ENCODE data around the gene SLC29A2.

DNA sequence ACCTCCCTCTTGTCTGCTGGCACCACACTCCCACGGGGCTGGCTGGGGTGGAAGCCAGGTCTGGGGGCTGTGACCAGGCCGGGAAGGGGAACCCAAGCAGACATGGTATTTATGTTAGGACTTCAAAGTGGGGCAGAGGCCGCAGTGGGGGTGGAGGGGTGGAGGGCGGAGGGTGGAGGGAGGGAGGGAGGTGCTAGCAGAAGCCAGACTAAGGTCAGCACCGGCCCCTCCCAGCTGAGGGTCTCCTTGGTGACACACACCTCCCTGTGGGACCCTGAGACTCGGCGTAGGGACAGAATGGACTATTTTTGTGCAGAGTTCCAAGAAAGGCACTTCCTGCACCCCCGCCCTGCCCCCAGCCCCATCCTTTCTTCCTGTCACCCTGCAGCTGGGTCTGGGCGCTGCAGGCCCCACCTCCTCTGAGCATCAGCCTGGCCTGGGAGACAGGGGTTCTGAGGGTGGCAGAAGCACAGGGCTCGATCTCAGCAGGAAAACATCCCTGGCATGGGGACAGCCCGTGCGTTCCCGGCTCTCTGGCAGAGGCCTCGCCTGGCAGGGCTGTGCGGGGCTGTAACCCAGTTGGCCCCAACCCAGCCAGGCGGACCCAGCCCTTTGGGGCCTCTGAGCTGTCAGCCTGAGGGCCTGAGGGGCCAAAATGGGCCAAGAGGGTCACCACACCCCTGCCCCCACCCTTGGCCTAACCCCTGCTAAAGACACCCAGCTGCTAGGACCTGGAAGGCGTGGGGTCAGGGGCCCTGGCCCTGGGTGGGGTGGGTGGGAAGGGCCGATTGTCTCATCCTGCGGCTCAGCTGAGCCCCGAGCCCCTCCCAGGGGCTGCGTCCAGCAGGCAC lies 45.1 kb downstream of the SLC29A2 start:
- TF ChIP-seq, protein P1, sequence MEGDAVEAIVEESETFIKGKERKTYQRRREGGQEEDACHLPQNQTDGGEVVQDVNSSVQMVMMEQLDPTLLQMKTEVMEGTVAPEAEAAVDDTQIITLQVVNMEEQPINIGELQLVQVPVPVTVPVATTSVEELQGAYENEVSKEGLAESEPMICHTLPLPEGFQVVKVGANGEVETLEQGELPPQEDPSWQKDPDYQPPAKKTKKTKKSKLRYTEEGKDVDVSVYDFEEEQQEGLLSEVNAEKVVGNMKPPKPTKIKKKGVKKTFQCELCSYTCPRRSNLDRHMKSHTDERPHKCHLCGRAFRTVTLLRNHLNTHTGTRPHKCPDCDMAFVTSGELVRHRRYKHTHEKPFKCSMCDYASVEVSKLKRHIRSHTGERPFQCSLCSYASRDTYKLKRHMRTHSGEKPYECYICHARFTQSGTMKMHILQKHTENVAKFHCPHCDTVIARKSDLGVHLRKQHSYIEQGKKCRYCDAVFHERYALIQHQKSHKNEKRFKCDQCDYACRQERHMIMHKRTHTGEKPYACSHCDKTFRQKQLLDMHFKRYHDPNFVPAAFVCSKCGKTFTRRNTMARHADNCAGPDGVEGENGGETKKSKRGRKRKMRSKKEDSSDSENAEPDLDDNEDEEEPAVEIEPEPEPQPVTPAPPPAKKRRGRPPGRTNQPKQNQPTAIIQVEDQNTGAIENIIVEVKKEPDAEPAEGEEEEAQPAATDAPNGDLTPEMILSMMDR (IDR thresholded peaks at IDR 0.05 in 2 of 3, conservative IDR thresholded peaks at IDR 0.05 in 1 of 3; ENCODE audit: borderline replicate concordance in 1 of 3, insufficient read depth in 1 of 3, low read depth in 2 of 3, low read length in 2 of 3), result no peak
- TF ChIP-seq EGR1 (IDR thresholded peaks at IDR 0.05; ENCODE audit: low read depth) (no peak), EZH2 (IDR thresholded peaks at IDR 0.05) (no peak), YY1 (IDR thresholded peaks at IDR 0.05; ENCODE audit: extremely low read depth, insufficient replicate concordance, low read depth, low read length) (no peak), RAD21 (IDR thresholded peaks at IDR 0.05; ENCODE audit: low read depth) (no peak), ELF1 (IDR thresholded peaks at IDR 0.05; ENCODE audit: borderline replicate concordance, low read depth) (no peak)
- TF ChIP-seq, protein P2, sequence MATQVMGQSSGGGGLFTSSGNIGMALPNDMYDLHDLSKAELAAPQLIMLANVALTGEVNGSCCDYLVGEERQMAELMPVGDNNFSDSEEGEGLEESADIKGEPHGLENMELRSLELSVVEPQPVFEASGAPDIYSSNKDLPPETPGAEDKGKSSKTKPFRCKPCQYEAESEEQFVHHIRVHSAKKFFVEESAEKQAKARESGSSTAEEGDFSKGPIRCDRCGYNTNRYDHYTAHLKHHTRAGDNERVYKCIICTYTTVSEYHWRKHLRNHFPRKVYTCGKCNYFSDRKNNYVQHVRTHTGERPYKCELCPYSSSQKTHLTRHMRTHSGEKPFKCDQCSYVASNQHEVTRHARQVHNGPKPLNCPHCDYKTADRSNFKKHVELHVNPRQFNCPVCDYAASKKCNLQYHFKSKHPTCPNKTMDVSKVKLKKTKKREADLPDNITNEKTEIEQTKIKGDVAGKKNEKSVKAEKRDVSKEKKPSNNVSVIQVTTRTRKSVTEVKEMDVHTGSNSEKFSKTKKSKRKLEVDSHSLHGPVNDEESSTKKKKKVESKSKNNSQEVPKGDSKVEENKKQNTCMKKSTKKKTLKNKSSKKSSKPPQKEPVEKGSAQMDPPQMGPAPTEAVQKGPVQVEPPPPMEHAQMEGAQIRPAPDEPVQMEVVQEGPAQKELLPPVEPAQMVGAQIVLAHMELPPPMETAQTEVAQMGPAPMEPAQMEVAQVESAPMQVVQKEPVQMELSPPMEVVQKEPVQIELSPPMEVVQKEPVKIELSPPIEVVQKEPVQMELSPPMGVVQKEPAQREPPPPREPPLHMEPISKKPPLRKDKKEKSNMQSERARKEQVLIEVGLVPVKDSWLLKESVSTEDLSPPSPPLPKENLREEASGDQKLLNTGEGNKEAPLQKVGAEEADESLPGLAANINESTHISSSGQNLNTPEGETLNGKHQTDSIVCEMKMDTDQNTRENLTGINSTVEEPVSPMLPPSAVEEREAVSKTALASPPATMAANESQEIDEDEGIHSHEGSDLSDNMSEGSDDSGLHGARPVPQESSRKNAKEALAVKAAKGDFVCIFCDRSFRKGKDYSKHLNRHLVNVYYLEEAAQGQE (IDR thresholded peaks at IDR 0.05; ENCODE audit: low read depth), result no peak
- TF ChIP-seq, protein P3, sequence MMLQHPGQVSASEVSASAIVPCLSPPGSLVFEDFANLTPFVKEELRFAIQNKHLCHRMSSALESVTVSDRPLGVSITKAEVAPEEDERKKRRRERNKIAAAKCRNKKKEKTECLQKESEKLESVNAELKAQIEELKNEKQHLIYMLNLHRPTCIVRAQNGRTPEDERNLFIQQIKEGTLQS (IDR thresholded peaks at IDR 0.05), result no peak
- TF ChIP-seq, protein P4, sequence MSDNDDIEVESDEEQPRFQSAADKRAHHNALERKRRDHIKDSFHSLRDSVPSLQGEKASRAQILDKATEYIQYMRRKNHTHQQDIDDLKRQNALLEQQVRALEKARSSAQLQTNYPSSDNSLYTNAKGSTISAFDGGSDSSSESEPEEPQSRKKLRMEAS (IDR thresholded peaks at IDR 0.05), result no peak

Data from HCT116 (cell line).